HG02885 (cell line): ENCODE data around the gene CARMIL3.
"Not testable (repeated sequence)": the region's sequence is repeated elsewhere in the genome, so short reads cannot be mapped to it uniquely, and the experiment has no call there.

ENCODE experiments used
- ATAC-seq: cut with Tn5 transposase; IDR thresholded peaks from one replicate; pipeline ENCODE4 v1.9.1; 2021; ENCODE audit warnings: mild to moderate bottlenecking; ENCODE audit not compliant: unreplicated experiment, poor library complexity

CARMIL3 gene

DNA sequence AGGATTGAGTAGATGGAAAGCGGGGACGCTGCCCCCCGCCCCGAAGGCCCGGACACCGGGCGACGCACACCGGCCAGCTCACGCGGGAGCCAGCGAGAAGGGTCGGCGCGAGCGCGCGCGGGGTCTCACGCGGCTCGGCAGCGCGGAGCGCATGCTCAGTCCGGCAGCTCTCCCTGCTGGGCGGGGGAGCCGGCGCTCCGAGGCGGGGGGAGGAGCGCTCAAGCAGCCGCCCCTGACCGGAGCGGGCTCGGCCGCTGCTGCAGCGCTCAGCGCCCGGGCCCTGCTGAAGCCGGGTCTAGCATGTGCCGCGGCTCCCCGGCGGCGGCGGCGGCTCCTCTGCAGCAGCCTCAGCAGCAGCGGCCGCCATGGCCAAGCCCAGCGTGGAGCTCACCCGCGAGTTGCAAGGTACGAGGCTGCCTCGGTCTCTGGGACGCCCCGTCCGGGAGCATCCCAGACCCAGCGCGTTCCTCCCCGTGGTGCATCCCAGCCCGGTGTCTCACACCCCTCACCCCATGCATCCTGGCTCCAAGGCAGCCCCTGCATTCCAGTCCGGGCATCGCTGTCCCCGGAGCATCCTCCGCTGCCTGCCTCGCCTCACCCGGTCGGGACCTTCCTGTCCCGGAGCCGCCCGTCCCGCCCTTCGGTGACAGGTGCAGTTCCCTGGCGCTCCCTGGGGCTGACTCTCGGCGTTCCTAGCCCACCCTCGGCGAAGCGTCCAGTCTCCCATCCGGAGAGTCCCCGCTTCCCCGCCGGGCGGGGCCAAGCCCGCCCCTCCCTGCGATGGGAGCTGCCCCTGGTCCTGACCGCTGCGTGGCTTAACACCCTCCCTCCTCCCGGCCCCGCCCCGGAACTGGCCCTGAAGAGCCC, at the start of gene CARMIL3:
CARMIL3 (plus strand) TSS at position 221 of the 867 bp plus-strand sequence; CDS start at position 366, 145 bp downstream.
- ATAC-seq, result peak; percentile 81

GRCh38 chr14:24006471-24006816, 45.4 kb upstream of the CARMIL3 start:
- ATAC-seq, result peak; percentile 29

- ATAC-seq, result peak; percentile 89
Observed at GRCh38 chr14:24006817-24007652, 44.8 kb upstream of the CARMIL3 start.

- no peak for ATAC-seq
Observed at GRCh38 chr14:24011051-24011450, 40.8 kb upstream of the CARMIL3 start.

GRCh38 chr14:24012726-24013273, 39.0 kb upstream of the CARMIL3 start:
- not testable (repeated sequence) for ATAC-seq

- ATAC-seq, result peak; percentile 68
Observed at GRCh38 chr14:24013654-24014514, 37.9 kb upstream of the CARMIL3 start.

- ATAC-seq, result not testable (repeated sequence)
Observed at GRCh38 chr14:24015745-24016144, 36.1 kb upstream of the CARMIL3 start.

GRCh38 chr14:24018978-24019377, 32.8 kb upstream of the CARMIL3 start:
- not testable (repeated sequence) for ATAC-seq

- ATAC-seq, result peak; percentile 67
Observed at GRCh38 chr14:24019944-24020343, 31.9 kb upstream of the CARMIL3 start.

- ATAC-seq, result not testable (repeated sequence)
Observed at GRCh38 chr14:24020520-24020919, 31.3 kb upstream of the CARMIL3 start.

DNA sequence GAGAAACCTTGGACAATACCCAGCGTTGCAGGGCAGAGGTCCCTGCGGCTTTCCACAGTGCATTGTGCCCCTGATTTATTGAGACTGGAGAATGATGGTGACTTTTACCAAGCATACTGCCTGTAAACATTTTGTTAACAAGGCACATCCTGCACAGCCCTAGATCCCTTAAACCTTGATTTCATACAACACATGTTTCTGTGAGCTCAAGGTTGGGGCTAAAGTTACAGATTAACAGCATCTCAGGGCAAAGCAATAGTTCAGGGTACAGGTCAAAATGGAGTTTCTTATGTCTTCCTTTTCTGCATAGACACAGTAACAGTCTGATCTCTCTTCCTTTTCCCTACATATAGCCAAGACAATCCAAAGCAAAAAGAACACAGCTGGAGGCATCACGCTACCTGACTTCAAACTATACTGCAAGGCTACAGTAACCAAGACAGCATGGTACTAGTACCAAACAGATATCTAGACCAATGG, 26.8 kb upstream of the CARMIL3 start:
- ATAC-seq, result not testable (repeated sequence)

- ATAC-seq, result not testable (repeated sequence)
Observed at GRCh38 chr14:24029687-24030086, 22.1 kb upstream of the CARMIL3 start.

DNA sequence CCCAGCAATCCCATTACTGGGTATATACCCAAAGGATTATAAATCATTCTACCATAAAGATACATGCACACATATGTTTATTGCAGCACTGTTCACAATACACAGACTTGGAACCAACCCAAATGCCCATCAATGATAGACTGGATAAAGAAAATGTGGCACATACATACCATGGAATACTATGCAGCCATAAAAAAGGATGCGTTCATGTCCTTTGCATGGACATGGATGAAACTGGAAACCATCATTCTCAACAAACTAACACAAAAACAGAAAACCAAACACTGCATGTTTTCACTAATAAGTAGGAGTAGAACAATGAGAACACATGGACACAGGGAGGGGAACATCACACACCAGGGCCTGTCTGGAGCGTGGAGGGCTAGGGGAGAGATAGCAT, 20.5 kb upstream of the CARMIL3 start:
- not testable (repeated sequence) for ATAC-seq

- ATAC-seq, result no peak
Observed at GRCh38 chr14:24032727-24033418, 18.9 kb upstream of the CARMIL3 start.

DNA sequence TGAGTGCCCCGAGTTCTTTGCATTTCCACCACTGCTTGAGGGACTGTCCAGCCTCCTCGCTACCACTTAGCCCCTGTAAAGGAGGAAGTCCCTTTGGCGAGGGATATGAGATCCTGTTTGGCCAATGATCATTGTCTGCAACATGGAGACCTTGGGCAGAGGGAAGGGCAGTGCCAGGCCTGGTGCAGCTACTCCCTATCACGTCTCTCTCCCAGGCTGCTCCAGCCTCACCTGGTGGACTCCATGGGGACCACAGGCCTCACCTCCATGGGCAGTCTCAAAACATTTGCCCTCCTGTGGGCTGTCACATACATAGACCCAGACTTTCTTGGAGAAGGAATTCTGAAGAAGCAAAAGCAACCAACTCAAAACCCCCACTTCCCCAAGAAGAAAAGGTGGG, 16.0 kb upstream of the CARMIL3 start:
- ATAC-seq, result peak; percentile 22

GRCh38 chr14:24036169-24036962, 15.4 kb upstream of the CARMIL3 start:
- ATAC-seq, result peak; percentile 73

- peak; percentile 20 for ATAC-seq
Observed at GRCh38 chr14:24036963-24037657, 14.7 kb upstream of the CARMIL3 start.

DNA sequence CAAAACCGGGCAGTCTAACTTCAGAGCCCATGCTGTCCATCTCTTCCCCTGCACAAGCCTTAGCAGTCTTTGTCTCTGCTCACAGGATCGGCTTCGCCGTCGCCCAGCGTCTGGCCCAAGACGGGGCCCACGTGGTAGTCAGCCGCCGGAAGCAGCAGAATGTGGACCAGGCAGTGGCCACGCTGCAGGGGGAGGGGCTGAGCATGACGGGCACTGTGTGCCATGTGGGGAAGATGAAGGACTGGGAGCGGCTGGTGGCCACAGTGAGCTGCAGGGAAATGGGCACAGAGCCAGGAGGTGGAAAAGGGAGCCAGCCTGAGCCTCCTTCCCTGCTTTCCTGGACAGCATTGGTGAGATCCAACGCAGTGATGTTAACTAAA, 14.2 kb upstream of the CARMIL3 start:
- ATAC-seq, result no peak
